NCI-H2171 (cell line): ENCODE results near the gene GSTT2B.
"Not testable (repeated sequence)": the region's sequence is repeated elsewhere in the genome, so short reads cannot be mapped to it uniquely, and the experiment has no call there.

ENCODE experiments used
- DNase-seq: peaks from one replicate; lab custom pipeline; 2025; lab: John Stamatoyannopoulos, UW

The GSTT2B gene, protein sequence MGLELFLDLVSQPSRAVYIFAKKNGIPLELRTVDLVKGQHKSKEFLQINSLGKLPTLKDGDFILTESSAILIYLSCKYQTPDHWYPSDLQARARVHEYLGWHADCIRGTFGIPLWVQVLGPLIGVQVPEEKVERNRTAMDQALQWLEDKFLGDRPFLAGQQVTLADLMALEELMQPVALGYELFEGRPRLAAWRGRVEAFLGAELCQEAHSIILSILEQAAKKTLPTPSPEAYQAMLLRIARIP

DNA sequence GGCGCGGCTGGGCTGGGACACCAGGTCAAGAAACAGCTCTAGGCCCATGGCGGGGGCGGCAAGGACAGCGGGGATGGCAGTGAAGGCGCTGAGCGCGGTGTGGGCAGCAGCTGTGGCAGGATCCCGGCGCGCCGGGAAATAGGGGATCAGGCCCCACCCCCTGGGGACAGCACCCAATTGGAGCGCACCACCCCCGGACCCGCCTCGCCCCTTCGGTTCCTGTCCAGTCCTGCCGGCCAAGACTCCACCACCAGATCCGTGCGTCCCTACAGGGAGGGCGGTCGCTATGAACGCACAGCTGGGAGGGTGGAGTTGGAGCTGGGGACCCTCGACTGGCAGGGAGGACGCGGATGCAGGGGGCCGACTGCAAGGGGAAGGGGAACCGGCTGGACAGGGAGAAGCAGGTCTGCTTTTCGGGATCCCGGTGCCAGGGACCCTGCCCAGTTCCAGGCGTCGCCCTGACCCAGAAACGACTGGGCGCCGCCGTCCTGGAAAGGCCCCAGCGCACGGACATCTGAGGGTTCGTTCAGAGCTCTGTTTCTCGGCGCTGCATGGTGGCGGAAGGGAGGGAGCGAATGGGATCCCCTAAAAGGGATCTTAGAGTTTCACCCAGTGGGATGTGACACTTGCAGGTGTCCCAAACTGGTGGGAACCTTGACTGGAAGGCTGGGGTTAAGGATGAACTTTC, at the start of gene GSTT2B:
Gene GSTT2B, minus strand, starts transcription at position 112 of the 688 bp plus-strand sequence. Its CDS starts 64 bp downstream, at position 48.
- DNase-seq, result not testable (repeated sequence)

DNA sequence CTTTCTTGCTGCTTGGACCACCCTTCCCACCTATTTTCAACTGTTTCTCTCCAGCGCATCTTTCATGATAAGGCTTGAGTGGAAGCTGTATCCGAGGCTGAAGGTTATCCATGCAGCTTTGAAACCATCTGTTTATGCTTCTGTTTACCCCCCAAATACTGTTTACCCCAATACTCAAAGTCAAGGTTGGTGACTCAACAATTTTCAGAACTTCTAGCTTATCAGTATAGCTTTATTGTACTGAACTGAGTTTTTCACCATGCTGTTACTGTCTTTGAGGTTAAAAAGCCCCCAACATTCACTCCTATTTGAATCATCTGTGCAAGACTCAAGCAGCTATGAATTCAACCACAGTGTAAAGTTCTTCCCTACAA, 49.0 kb upstream of the GSTT2B start:
- DNase-seq, result no peak

DNA sequence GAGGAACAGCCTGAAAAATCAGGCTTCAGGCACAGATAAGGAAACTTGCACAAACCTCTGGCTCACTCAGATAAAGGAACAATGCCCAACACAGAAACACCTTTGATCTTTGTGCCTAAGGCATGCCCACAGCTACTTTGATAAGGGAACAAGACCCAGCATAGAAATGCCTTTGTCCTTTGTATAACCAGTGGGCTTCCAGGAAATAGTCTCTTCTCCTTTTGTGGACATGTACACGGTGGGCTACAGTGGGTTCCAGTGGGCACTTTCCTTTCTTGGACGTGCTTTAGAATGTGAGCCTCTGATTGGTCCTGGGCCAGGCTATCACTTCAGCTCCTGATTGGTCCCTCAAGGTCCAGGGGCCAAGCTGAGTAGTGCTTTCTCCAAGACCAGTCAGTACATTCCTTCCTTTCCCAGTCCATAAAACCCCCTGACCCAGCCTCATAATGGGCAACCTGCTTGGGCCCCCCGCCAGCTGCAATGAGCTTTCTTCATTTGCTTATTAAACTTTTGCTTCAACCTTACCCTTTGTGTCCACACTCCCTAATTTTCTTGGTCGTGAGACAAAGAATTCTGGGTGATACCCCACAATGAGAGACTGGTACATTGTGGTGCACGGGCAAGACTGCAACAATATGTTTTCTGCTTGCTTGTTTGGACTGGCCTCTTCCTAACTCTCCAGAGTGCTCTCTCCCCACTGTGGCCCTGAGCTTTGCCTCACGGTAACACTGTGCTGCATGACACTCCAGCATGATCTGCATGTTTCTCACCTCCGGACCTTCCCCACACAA, 48.4 kb upstream of the GSTT2B start:
- no peak for DNase-seq

DNA sequence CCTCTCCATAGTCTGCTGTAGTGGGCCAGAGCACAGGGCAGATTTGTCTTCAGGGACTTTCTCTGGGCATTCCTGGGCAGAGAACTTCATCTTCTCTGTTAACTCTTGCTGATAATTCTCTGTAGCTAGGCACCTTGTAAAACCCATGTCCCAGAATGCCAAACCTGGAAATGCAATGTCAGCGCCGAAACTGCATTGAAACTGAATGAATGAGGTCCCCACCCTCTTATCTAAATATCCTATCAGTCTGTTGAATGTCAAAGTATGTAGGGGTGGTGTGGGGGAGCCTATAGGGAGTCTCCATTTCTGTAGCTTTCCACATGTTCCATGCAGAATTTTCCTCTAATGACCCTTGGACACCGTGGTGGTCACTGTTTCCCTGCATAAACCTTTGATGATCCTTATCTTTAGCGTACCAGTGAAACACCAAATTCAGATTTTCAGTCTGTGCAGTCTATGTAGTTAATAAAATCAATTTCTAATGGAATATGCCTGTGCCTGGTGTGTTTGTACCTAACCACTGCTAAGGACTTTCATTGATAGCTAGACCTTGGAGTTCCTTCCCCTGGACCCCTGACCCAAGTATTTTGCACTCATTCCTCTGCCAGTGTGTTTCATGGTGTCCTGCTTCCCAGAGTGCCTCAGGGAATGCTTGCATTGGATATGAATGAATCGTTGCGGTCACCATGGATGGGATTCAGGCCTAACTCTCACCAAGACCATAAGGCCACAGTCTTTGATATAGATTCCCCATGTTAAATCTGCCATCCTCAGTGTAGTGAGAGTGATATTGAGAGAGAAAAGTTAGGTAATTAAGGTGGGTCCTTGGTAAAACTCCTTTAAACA, 47.6 kb upstream of the GSTT2B start:
- DNase-seq, result no peak

DNA sequence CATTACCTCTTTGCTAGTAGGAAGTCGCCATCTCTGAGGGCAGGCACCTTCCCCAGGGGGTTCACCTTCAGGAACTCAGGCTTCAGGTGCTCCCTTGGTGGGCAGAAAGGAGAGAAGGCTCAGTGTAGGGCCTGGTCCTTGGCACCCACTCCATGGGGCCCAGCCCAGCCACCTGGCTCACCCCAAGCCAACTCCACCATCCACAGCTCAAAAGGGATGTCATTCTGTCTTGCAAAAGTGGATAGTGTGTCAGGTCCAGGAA, 47.0 kb upstream of the GSTT2B start:
- DNase-seq, result no peak

DNA sequence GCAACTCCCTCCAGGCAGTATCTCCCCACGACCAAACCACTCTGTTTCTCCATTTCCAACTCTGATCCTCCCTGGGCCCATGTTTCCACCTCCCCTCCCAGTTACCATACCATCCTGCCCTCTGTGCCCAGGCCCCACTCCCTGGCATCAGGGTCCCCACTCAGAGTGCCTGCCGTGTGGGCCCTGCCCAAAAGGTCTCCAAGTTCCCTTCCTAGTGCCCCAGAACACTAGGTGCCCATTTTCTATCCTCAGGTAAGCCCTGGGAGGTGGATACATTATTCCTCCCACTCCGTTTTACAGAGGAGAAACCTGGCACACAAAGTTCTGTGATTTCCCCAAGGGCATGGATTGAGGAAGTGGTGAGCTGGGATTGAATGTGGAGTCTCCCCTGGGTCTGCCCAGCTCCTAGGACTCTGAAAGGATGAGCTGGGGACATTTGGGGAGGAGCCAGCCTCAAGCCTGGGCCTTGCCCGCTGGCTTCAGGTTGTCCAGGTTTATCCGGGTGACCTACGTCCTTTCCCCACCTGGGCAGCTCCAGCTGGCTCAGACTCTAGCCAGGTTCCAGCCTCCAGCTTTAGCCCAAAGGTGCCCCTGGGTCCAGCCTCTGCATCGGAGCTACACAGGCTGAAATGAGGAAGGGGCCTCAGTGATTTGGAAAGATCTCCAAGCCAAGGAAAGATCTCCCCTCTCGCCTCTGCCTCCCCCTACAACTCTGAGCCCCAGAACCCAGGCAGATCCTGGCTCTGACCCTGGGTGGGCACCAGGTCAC, 46.4 kb upstream of the GSTT2B start:
- DNase-seq, result no peak

DNA sequence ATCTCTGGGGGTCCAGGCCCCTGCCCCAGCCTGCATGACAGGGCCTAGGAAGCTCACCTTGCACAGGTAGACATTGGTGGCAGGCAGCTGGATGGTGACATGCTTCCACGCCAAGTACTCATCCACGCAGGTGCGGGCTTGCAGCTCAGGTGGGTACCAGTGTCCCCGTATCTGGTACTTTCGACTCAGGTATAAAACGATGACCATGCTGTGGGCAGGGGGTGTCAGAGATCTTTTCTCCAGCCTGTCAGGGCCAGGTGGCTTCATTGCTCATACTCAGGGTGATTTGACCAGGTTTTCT, 45.9 kb upstream of the GSTT2B start:
- DNase-seq, result no peak

DNA sequence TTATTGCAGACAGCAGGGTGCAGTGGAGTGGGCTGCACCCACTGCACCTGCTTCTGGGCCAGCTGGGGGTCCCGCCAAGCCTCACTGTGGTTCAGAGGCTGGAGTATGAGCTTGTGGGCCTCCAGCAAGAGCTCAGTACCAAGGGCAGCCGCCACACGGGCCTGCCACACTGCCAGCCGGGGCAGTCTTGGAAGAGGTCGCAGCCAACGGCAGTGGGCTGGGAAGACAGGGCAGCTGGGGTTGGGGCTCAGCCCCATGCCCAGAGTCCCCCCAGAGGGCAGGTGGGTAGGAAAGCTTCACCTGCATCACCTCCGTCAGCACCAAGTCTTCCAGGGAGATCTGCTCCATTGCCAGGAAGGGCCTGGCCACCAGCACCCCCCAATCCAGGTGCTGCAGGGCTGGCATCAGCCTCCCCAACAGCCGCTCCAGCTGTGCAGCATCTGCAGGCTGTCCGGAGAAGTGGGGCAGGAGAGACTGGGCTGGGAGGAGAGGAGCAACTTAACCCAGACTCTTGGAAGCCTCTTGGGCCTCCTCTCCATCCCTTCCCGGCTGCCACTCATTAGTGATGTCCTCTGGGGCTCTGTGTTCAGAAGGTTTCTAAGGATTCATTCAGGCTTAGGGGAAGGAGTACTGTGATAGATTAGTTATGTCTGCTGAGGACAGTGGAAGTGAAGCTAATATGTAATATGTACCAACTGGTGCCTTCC, 45.4 kb upstream of the GSTT2B start:
- DNase-seq, result no peak

DNA sequence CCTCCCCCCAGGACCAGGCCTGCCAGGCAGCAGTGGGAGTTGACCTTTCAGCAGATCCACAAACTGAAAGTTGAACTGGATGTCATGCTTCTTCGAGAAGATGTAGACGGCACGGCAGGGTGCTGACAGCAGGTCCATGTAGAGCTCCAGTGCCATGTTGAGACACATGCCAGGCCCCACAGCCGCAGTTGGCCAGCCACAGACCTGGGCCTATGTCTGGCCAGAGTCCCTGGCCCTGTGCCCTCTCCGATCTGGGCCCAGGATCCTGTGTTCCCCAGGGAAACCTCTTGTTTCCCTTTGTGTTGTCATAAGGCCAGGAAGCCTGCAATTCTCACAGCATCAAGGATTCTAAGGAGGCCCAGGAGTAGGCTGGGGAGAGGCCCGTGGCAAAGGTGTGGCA, 44.2 kb upstream of the GSTT2B start, which contains the start of gene GSTT4:
Gene GSTT4, minus strand, starts transcription at position 253 of the 400 bp plus-strand sequence. Its CDS starts 97 bp downstream, at position 156.
- no peak for DNase-seq

DNA sequence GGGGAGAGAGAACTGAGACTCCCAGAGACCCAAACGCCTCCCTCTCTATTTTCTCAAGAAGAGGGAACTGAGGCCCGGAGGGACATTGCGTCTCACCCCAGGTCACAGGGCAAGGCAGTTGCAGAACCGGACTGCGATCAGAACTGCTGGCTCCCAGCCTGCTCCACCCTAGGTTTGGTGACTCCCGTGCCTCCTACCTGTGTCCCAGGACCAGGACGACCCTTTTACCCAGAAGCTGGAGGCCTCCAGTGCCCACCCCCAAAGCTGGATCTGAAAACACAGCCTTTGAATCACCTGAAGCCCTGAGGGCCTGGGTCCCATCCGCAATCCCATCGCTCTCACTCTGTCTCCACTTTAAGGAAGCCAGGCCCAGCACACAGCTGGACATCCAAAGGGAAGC, 42.9 kb upstream of the GSTT2B start:
- no peak for DNase-seq

DNA sequence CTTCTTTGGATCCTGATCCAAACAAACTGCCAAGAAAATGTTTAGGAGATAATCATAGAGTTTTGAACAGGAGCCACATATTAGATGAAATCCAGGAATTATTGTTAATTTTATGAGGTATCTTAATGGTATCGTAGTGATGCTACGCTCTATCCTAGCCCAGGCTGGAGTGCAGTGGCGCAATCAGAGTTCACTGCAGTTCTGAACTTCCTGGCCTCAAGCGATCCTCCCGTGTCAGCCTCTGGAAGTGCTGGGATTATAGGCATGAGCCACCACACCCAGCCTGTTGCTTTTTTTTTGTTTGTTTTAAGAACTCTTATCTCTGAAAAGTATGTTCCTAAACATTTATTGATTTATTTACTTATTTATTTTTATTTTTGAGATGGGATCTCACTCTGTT, 41.9 kb upstream of the GSTT2B start:
- DNase-seq, result no peak

DNA sequence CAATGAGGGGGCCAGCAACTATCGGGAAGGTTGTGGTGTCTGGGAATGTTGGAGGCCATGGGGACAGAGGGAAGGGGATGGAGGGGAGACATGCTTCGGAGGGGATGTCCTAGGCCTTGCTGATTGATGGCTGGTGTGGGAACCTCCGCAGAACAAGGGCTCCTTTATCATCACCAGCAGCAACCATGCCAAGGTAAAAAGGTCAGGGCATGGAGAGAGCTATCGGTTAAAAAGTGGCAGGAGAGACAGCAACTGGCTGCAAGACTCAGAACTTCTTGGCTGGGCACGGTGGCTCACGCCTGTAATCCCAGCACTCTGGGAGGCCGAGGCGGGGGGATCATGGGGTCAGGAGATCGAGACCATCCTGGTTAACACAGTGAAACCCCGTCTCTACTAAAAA, 41.3 kb upstream of the GSTT2B start:
- no peak for DNase-seq

DNA sequence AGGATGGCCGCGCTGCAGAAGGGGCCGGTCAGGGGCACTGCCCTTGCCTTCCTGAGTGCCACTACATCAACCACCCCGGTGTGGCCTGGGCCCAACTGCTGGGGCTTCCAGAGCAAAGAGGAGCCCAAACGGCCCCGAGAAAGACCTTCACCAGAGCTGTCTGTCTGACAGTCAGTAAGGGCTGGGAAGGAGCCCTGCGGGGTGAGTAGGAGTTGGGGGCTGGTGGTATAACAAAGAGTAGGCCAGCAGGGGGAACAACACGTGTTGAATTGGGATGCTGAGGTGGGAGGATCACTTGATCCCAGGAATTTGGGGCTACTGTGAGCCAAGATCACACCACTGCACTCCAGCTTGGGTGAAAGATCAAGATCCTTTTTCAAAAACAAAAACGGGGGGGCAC, 40.3 kb upstream of the GSTT2B start:
- no peak for DNase-seq

DNA sequence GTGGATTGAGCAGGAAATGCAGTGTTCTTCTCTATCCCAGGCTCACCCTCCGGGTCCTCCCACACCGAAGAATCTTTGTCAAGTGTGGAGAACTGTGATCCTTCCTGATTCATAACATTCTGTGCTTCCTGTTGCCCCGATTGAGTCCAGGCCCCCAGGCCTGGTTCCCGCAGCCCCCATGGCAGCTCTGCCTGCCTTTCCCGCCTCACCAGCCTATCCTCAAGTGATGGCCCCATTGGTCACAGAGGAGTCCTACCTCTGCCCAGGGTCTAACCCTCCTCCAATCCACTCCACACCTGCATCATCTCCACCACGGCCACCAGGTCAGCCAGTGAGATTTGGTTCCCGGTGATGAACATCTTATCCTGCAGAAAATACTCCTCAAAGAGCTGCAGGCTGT, 38.8 kb upstream of the GSTT2B start:
- not testable (repeated sequence) for DNase-seq

DNA sequence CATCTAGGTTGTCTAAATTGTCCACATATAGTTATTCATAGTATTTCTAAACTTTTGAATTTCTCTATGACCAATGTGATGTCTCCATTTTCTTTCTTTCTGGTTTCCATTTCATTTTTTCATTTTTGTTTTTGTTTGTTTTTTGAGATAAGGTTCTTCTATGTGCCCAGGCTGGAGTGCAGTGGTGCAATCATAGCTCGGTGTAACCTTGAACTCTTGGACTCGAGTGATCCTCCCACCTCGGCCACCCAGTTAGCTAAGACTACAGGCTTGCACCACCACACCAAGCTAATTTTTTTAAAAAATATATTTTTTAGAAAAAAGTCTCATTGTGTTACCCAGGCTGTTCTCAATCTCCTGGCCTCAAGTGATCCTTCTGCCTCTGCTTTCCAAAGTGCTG, 36.1 kb upstream of the GSTT2B start:
- no peak for DNase-seq

DNA sequence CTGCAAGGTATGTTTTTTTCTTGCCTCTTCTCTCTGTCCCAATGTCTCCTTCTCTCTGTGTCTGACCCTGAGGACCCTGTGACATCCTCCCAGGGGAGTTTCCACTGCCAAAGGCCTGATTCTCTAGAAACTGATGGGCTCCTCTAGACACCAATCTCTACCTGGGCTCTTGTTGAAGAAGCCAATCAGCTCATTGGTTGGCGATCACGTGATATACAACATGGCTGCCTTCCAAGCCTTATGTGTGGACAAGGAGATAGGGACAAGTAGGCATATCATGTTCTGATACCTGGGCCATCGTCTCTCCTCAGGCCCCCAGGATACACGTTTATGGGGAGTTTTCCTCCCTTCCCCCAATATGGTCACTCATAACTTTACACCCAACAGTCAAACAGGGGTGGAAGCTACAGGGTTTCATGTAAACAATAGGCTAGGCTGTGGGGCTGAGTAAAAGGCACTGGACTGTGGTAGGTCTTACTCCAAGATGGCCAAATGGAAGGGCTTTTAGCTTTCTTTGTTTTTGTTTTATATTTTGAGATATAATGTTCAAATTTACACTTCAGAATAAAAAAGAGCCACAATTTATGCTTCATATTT, 32.7 kb upstream of the GSTT2B start:
- DNase-seq, result peak; percentile 25

DNA sequence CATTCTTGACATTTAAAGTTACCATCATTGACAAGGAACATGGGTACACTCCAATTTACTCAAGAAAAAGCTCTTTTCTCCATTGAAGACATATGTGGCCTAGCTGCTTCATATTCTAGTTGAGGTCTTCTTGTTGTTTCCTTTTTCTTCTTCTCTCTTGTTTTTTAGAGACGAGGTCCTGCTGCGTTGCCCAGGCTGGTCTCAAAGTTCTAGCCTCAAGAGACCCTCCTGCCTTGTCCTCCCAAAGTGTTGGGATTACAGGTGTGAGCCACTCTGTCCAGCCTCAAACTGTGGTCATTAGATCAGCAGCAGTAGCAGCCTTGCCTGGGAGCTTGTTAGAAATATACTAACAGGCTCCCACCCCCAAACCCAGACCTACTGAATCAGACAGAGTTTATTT, 32.1 kb upstream of the GSTT2B start:
- not testable (repeated sequence) for DNase-seq

DNA sequence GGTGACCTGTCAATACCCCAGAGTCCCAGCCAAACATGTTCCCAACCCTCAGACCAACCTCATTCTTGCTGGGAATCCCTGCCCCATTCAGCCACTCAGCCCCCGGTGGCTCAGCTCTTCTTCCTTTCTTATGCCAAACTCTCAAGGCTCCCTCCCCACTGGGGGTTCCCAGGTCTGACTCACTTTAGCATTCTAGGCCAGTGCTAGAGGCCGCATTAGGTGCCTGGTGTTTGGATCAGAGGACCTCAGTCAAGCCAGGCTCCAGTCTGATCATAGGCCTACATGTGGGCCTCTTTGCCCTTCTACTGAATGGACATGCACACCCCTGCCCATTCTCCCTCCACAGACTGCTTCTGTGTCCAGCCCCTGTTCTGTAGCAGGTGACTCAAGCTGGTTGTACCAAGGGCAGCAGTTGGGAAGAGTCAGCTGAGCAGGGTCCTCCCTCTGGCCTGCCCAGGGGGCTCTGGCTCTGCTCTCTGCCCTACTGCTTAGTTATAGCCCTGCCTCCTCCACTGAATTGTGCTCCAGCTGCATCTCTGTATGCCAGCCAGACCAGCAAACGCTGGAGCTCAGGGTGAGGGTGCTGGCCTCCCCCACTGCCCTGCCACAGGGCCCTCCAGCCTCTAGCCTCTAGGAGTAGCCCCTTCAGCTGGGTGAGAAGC, 28.7 kb upstream of the GSTT2B start:
- DNase-seq, result not testable (repeated sequence)

DNA sequence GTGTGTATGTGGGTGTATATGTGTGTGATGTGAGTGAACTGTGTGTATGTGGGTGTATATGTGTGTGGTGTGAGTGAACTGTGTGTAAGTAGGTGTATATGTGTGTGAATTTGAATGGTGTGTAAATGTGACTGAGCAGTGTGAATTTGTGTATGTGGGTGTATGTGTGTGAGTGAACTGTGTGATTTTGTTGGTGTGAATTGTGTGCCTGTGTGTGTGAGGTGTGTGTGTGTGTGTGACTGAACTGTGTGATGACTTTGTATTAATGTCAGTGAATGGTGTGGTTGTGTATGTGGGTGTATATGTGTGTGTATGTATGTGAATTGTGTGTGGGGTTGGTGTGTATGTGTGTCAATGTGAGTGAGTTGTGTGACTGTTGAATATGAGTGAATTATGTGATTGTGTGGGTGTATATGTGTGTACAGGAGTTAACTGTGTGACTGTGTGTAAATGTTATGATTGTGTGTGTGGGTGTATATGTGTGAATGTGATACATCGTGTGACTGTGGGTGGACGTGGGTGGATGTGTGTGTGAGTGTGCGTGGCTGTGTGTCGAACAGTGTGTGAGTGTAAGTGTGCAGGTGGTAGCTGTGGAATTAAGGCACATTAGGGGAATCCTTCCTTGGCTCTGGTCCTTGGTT, 25.7 kb upstream of the GSTT2B start:
- DNase-seq, result not testable (repeated sequence)

DNA sequence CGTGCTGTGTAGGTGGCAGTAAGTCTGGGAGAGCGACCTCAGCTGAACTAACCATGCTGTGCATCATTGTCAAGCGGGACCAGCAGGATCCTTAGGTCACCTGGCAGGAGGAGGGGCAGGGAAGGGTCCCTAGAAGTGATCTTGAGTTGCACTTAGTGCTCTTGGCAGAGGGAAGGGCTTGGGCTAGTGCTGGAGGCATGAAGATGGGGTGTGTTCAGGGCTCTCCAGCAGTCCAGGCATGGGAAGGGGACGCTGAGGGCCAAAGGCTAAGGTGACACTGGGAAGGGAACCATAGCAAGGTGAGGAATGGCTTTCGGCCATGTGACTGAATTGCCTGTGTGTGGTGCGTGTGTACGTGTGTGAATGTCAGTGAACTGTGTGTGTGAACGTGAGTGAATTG, 25.1 kb upstream of the GSTT2B start:
- not testable (repeated sequence) for DNase-seq
